NCI-H345 treated with DMSO at 0.1 percent for 48 hours (cell line): Measurements from ENCODE around the gene TEX44.

Experiments used
- DNase-seq: peaks from one replicate; lab custom pipeline; 2025; ENCODE audit not compliant: unreplicated experiment; lab: John Stamatoyannopoulos, UW

Gene TEX44

GRCh38 chr2:231633241-231633976 lies 40.7 kb downstream of the TEX44 start:
- no peak for DNase-seq

GRCh38 chr2:231634412-231634811 lies 41.7 kb downstream of the TEX44 start:
- no peak for DNase-seq

- no peak for DNase-seq
Measured at GRCh38 chr2:231634951-231635875, 42.5 kb downstream of the TEX44 start.

GRCh38 chr2:231640241-231640640 lies 47.6 kb downstream of the TEX44 start:
- DNase-seq: no peak

GRCh38 chr2:231640641-231641111 lies 48.0 kb downstream of the TEX44 start:
- DNase-seq: no peak

GRCh38 chr2:231642631-231643494 lies 50.2 kb downstream of the TEX44 start:
- no peak for DNase-seq

- no peak for DNase-seq
Measured at GRCh38 chr2:231643495-231643888, 50.8 kb downstream of the TEX44 start.
